ENCODE data around the gene CSGALNACT2. TPM values are rescaled to one million over a fixed set of nuclear protein-coding genes. Genes with fewer than 3 reads are reported as not detected.
"Not testable (repeated sequence)": the region's sequence is repeated elsewhere in the genome, so short reads cannot be mapped to it uniquely, and the experiment has no call there.

Gene CSGALNACT2
- polyA plus RNA-seq, 3 donors from 2014 or later, result 14.8 to 27.6 (median 17.6) TPM

DNA sequence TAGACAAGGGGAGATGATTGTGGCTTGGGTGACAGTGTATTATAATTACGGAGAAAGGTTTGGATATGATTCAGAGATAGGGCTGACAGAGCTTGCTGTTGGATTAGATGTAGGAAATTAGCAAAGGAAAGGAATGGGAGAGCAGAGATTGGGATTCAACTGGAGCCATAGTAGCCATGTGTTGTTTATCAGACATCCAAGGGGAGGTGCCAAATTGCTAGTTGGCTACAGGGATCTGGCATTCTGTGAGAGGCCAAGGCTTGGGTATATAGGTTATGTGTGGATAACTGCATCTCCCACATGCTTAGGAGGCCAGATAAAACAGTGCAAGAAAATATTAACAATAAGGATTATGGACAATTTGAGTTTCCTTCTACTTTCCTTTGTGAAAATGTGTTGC is 34.9 kb downstream of the CSGALNACT2 start:
- no peak for DNase-seq
- H3K27me3 Mint-ChIP-seq (ENCODE audit: low read depth in 3 of 3), result peaks cover 2 to 5% (median 4%) of the 10 kb centered on the region in 3 donors

DNA sequence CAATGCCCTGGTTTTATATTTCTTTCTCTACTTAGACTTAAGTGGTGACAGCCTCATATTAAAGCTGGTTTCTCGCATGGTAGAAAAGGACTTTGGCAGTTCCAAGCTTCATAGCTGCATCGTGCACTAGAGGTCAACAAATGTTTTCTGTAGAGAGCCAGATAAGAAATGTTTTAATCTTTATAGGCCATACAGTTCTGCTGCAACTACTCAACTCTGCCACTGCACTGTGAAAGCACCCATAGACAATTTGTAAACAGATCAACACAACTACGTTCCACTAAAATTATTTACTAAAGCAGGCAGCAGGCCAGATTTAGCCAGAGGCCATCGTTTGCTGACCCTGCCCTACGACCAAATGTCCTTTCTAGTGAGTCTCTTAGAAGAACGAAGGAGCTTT is 36.7 kb downstream of the CSGALNACT2 start:
- H3K27me3 Mint-ChIP-seq (ENCODE audit: low read depth in 3 of 3), result peaks cover 2 to 7% (median 4%) of the 10 kb centered on the region in 3 donors
- no peak overlapping the region for H3K27ac Mint-ChIP-seq
- no peak for DNase-seq
- peaks cover 26 to 47% (median 44%) of the 10 kb centered on the region in 3 donors for H3K36me3 Mint-ChIP-seq
- H3K9me3 Mint-ChIP-seq, result peaks cover 0 to 12% (median 3%) of the 10 kb centered on the region in 6 donors
- H3K4me1 Mint-ChIP-seq, result peaks cover 32 to 53% of the 10 kb centered on the region in 2 donors
- H3K4me3 Mint-ChIP-seq, result no peak overlapping the region

More for the DNA sequence above, 34.9 kb downstream of the CSGALNACT2 start:
- Mint-ChIP-seq H3K4me1 (peaks cover 29 to 51% of the 10 kb centered on the region in 2 donors), H3K27ac (peak overlapping the region in 5 of 6 donors; percentile 5 to 68 (median 43)), H3K4me3 (no peak overlapping the region), H3K9me3 (no peaks in the 10 kb centered on the region), H3K36me3 (peaks cover 17 to 47% (median 32%) of the 10 kb centered on the region in 3 donors)

DNA sequence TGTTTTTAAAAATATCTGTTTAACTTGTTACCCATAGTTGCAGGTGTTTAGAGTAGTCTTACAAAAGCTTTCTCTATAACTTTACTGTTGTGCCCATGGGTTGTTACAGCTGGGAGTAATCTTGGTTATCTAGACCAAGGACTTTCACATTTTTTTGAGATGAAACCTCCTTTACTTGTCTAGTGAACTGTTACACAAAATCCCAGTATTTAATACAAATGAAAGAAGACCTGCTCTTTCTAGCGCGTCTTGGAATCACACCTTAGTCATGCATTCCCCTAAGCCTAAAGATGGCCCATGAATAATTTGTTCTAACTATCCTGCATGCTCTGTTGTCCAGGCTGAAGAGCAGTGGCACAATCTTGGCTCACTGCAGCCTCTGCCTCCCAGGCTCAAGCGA is 38.0 kb downstream of the CSGALNACT2 start:
- peaks cover 27 to 55% of the 10 kb centered on the region in 2 donors for H3K4me1 Mint-ChIP-seq
- peaks cover 2 to 6% (median 4%) of the 10 kb centered on the region in 3 donors for H3K27me3 Mint-ChIP-seq (ENCODE audit: low read depth in 3 of 3)
- peak overlapping the region in 4 of 6 donors; percentile 43 to 64 (median 58) for H3K27ac Mint-ChIP-seq
- peaks cover 0 to 12% (median 3%) of the 10 kb centered on the region in 6 donors for H3K9me3 Mint-ChIP-seq
- H3K4me3 Mint-ChIP-seq, result no peak overlapping the region
- H3K36me3 Mint-ChIP-seq, result peaks cover 34 to 49% (median 38%) of the 10 kb centered on the region in 3 donors
- DNase-seq, result no peak

DNA sequence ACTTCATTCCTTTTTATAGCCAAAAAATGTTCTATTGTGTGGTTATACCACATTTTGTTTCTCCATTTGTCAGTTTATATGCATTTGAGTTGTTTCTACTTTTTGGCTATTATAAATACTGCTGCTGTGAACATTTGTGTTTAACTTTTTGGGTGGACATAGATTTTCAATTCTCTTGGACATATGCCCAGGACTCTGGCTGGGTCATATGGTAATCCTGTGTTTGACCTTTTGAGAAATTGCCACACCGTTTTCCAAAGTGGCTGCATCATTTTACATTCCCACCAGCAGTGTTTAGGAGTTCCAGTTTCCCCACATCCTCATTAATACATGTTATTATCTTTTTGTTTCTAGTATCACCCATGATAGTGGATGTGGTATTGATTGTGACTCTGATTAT is 39.4 kb downstream of the CSGALNACT2 start:
- Mint-ChIP-seq H3K36me3 (peaks cover 37 to 46% (median 43%) of the 10 kb centered on the region in 3 donors), H3K4me3 (no peak overlapping the region), H3K27me3 (ENCODE audit: low read depth in 3 of 3) (peaks cover 0 to 7% (median 2%) of the 10 kb centered on the region in 3 donors), H3K4me1 (peaks cover 14 to 45% of the 10 kb centered on the region in 2 donors), H3K9me3 (peaks cover 0 to 12% (median 3%) of the 10 kb centered on the region in 6 donors), H3K27ac (peak overlapping the region in 3 of 6 donors; percentile 14 to 46 (median 26))
- DNase-seq, result no peak

DNA sequence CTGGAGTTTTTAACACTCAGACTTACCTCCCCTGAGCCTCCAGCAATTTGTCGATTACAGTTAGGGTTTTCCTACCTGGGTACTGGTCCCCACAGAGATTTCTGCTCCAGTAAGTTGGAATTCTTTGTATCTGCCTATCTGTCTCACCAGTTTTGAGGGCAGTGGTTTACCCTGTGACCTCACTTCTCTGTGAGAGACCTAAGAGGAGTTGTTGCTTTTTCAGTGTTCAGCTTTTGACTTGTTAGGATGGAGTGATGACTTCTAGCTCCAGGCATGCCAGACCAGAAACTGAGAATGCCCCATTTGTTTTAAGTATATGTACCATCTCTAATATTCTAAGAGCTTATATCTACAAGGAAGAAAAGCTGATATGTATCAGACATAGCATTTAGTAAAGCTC is 42.9 kb downstream of the CSGALNACT2 start:
- Mint-ChIP-seq H3K4me1 (peaks cover 2 to 29% of the 10 kb centered on the region in 2 donors), H3K9me3 (peaks cover 0 to 12% (median 3%) of the 10 kb centered on the region in 6 donors), H3K36me3 (peaks cover 34 to 47% (median 41%) of the 10 kb centered on the region in 3 donors)

DNA sequence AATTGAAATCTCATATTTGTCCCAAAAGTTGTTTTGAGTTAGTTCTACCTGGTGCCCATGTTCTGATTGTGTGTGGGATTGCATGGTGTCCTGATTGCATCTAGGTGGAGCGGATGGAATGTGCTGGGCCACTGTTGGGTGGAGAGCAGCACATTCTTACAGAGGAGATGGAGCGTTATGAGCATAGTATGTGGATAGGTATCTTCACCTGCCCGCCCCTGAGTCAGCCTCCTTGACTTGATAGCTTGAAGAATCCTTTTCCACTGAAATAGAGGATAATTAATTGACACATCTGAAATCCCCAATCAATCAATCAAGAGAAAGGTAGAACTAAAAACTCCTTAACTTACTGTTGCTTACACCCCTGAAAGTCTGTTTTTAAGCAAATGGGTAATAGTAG is 45.5 kb downstream of the CSGALNACT2 start:
- H3K4me1 Mint-ChIP-seq, result peaks cover 2 to 22% of the 10 kb centered on the region in 2 donors
- H3K36me3 Mint-ChIP-seq, result peaks cover 21 to 57% (median 29%) of the 10 kb centered on the region in 3 donors
- peak overlapping the region in 3 of 6 donors; percentile 12 to 60 (median 25) for H3K27ac Mint-ChIP-seq
- not testable (repeated sequence) for H3K27me3 Mint-ChIP-seq (ENCODE audit: low read depth in 3 of 3); H3K4me3 Mint-ChIP-seq; H3K9me3 Mint-ChIP-seq; DNase-seq

More for the DNA sequence above, 42.9 kb downstream of the CSGALNACT2 start:
- Mint-ChIP-seq H3K4me3 (no peak overlapping the region), H3K27me3 (ENCODE audit: low read depth in 3 of 3) (peaks cover 0 to 3% (median 2%) of the 10 kb centered on the region in 3 donors), H3K27ac (peak overlapping the region in 2 of 6 donors; percentile 13 to 61)
- DNase-seq, result no peak

DNA sequence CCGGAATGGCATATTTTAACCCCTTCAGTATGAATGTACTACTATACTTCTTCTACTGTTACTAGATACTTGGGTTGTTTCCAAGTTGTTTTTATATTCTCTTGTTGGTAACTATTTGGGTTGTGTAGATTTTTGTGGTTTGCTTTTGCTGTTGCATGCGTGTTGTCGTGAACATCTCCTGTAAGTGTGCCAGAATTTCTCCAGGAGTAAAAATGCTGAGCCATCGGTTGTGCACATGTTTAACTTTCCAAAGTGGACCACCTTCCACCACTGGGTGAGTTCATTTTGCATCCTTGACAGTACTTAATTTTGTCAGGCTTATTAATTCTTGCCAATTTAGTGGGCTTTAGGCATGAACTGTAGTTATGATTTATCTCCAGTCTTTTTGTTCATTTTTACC is 47.9 kb downstream of the CSGALNACT2 start:
- peaks cover 0 to 10% of the 10 kb centered on the region in 2 donors for H3K4me1 Mint-ChIP-seq
- no peak for DNase-seq
- H3K27me3 Mint-ChIP-seq (ENCODE audit: low read depth in 3 of 3), result peaks cover 0 to 2% (median 0%) of the 10 kb centered on the region in 3 donors
- no peaks in the 10 kb centered on the region for H3K9me3 Mint-ChIP-seq
- H3K36me3 Mint-ChIP-seq, result peaks cover 4 to 43% (median 20%) of the 10 kb centered on the region in 3 donors
- H3K4me3 Mint-ChIP-seq, result no peak overlapping the region
- H3K27ac Mint-ChIP-seq, result peak overlapping the region in 1 of 6 donors; percentile 53

DNA sequence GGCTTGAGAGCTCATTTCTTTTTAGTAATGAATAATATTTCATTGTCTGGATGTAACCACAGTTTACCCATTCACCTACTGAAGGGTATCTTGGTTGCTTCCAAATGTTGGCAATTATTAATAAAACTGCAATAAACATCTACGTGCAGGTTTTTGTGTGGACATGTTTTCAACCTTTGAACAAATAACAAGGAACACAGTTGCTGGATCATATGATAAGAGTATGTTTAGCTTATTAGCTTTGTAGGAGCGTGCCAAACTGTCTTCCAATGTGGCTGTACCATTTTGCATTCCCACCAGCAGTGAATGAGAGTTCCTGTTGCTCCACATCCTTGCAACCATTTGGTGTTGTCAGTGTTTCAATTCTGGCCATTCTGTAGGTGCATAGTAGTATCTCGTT is 49.0 kb downstream of the CSGALNACT2 start:
- DNase-seq, result no peak
- Mint-ChIP-seq H3K27me3 (ENCODE audit: low read depth in 3 of 3) (peaks cover 0 to 2% (median 2%) of the 10 kb centered on the region in 3 donors), H3K4me3 (no peak overlapping the region), H3K36me3 (peaks cover 2 to 43% (median 20%) of the 10 kb centered on the region in 3 donors), H3K27ac (no peak overlapping the region), H3K9me3 (no peaks in the 10 kb centered on the region), H3K4me1 (peaks cover 0 to 14% of the 10 kb centered on the region in 2 donors)

DNA sequence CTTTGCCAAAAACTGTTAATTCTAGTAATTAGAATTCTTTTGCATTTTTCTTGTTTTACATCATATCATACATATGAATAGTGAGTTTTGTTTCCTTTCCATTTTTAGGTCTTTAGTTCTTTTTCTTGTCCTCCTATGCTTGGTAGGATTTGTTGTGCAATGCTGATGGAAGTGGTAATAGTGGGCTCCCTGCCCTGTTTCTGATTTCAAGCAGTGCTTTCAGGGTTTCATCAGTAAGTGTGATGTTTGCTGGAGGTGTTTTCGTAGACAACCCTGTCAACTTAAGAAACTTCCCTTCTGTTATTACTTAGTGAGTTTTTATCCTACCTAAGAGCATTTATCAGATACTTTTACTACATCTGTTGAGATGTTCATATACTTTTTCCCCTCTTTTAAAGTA is 50.5 kb downstream of the CSGALNACT2 start:
- H3K9me3 Mint-ChIP-seq, result no peaks in the 10 kb centered on the region
- H3K27me3 Mint-ChIP-seq (ENCODE audit: low read depth in 3 of 3), result peaks cover 0 to 2% (median 0%) of the 10 kb centered on the region in 3 donors
- H3K4me3 Mint-ChIP-seq, result no peak overlapping the region
- DNase-seq, result no peak
- H3K27ac Mint-ChIP-seq, result peak overlapping the region in 2 of 6 donors; percentile 20 to 42
- peaks cover 0 to 37% (median 17%) of the 10 kb centered on the region in 3 donors for H3K36me3 Mint-ChIP-seq
- peaks cover 2 to 15% of the 10 kb centered on the region in 2 donors for H3K4me1 Mint-ChIP-seq

DNA sequence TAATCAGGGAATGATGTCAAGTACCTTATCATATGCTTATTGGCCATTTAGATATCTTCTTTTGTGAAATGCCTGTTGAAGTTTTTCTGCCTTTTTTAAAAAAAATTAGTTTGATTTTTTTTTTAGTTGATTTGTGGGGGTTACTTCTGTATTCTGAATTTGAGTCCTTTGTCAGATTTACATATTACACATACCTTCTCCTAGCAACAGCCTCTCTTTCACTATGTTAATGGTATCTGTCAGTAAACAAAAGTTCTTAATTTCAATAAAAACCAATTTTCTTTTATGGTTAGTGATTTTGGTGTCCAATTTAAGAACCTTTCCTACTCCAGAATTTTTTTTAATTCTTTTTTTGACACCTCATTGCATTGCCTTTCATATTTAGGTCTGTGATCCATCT is 52.0 kb downstream of the CSGALNACT2 start:
- Mint-ChIP-seq H3K27ac (no peak overlapping the region), H3K4me1 (peaks cover 2 to 15% of the 10 kb centered on the region in 2 donors), H3K9me3 (no peaks in the 10 kb centered on the region), H3K27me3 (ENCODE audit: low read depth in 3 of 3) (peaks cover 0 to 3% (median 2%) of the 10 kb centered on the region in 3 donors), H3K36me3 (peaks cover 0 to 34% (median 13%) of the 10 kb centered on the region in 3 donors), H3K4me3 (no peak overlapping the region)
- DNase-seq, result no peak

DNA sequence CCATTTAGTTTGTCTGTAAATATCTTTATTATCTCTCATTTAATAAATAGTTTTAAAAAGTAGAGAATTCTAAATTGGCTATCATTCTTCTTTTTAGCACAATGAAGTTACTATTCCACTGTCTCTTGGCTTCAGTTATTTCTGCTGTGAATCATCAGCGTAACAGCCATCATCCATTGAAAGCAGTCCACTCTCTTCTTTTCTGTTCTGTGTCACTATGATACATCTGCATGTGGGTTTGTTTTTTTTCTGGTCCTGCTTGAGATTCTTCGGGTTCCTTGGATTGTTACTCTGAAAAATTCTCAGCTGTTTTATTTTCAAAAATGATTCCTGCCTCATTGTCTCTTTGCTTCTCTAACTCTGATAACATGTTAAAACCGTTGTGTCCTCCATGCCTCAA is 52.5 kb downstream of the CSGALNACT2 start:
- peak overlapping the region in 1 of 6 donors; percentile 55 for H3K27ac Mint-ChIP-seq
- no peak overlapping the region for H3K4me3 Mint-ChIP-seq
- peaks cover 0 to 34% (median 13%) of the 10 kb centered on the region in 3 donors for H3K36me3 Mint-ChIP-seq
- peaks cover 2 to 15% of the 10 kb centered on the region in 2 donors for H3K4me1 Mint-ChIP-seq
- H3K9me3 Mint-ChIP-seq, result no peaks in the 10 kb centered on the region
- peaks cover 0 to 3% (median 2%) of the 10 kb centered on the region in 3 donors for H3K27me3 Mint-ChIP-seq (ENCODE audit: low read depth in 3 of 3)
- DNase-seq, result no peak

DNA sequence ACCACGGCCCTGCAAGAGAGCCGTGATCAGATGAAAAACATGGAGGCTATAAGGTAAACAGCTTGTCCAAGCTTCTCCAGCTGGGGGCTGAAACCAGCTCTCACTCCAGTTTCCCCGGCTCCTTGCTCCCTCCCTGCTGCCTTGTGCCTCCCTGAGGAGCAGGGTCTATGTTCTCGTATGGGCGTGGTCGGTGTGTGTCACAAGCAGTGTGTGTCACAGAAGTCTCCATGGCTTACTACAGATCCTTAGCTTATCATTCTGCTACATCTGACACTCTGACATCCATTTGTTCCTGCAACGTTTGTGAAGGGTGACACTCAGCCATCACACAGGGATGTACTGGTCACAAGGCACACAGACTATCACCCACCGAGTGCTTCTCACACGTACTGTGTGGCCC is 54.6 kb downstream of the CSGALNACT2 start:
- DNase-seq, result no peak
- peaks cover 0 to 3% (median 2%) of the 10 kb centered on the region in 3 donors for H3K27me3 Mint-ChIP-seq (ENCODE audit: low read depth in 3 of 3)
- H3K4me3 Mint-ChIP-seq, result no peak overlapping the region
- H3K9me3 Mint-ChIP-seq, result no peaks in the 10 kb centered on the region
- H3K27ac Mint-ChIP-seq, result peak overlapping the region in 2 of 6 donors; percentile 17 to 49
- H3K4me1 Mint-ChIP-seq, result peaks cover 2 to 15% of the 10 kb centered on the region in 2 donors
- H3K36me3 Mint-ChIP-seq, result peaks cover 3 to 16% (median 3%) of the 10 kb centered on the region in 3 donors

DNA sequence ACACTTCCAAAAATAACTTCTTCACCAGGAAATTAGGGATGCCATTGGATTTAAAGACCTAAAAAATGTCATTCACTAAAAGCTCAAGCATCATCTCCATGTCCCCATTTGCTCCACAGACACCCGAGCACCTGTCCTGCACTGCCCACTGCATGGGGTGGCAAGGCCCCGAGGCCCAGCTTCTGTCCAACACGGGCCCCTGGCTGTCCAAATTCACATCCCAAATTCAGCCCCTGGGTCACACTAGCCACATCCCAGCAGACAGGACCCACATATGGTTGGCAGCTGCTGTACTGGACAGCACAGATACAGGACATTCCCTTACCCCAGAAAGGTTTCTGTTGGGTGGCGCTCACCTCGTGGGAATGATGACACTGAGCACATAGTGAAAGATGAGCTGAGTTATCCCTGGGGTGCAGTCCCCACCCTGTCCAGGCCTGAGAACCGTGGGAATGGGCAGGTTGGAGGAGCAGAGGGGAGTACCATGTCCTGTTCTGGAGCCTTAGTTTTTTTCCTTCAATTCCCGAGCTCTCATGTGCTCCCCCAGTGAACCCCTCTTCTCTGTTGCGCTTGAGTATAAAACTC is 55.3 kb downstream of the CSGALNACT2 start:
- Mint-ChIP-seq H3K27ac (peak overlapping the region in 1 of 6 donors; percentile 43), H3K4me1 (peaks cover 2 to 15% of the 10 kb centered on the region in 2 donors), H3K27me3 (ENCODE audit: low read depth in 3 of 3) (peaks cover 0 to 3% (median 2%) of the 10 kb centered on the region in 3 donors), H3K36me3 (peaks cover 3 to 9% (median 3%) of the 10 kb centered on the region in 3 donors), H3K4me3 (no peak overlapping the region), H3K9me3 (no peaks in the 10 kb centered on the region)
- DNase-seq, result no peak

DNA sequence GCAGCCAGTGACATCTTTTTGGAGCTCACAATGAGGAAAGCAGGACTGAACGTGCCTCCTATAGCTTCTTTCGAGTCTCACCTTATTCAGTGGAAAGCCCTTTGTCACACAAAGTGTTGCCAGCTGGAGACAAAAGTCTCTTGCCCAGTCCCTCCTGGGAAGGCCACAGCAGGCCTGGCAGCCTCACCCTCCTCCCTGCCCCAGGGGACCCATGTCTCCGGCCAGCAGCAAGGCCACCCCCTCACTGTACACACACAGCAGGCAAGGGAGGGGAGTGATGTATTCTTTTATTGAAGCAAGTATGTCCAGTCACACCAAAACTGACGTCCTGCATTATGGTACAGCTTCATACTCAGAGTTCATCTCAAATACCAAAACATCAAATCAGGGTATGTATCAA is 56.0 kb downstream of the CSGALNACT2 start:
- H3K36me3 Mint-ChIP-seq, result peaks cover 3 to 5% (median 3%) of the 10 kb centered on the region in 3 donors
- peaks cover 0 to 3% (median 2%) of the 10 kb centered on the region in 3 donors for H3K27me3 Mint-ChIP-seq (ENCODE audit: low read depth in 3 of 3)
- H3K4me3 Mint-ChIP-seq, result no peak overlapping the region
- DNase-seq, result no peak
- peaks cover 2 to 15% of the 10 kb centered on the region in 2 donors for H3K4me1 Mint-ChIP-seq
- H3K9me3 Mint-ChIP-seq, result no peaks in the 10 kb centered on the region
- no peak overlapping the region for H3K27ac Mint-ChIP-seq

All from immature natural killer cell (primary cell).